WTC11 (cell line): ENCODE results near the gene CCBE1. TPM values are rescaled to one million over a fixed set of nuclear protein-coding genes. Genes with fewer than 3 reads are reported as not detected.

Experiments used
- ATAC-seq: fragments of 200-7000 bp; cut with Tn5 transposase; 2 replicates; pipeline ENCODE4 v1.10.0; 2021; ENCODE audit warnings: mild to moderate bottlenecking, moderate library complexity
- CTCF ChIA-PET: fragments of 300-600 bp; sonication (Branson Sonifier 250); formaldehyde crosslinking; loops from one replicate; lab custom pipeline; 2021; ENCODE audit warnings: antibody characterized with exemption; lab: Charles Lee
- POLR2A ChIA-PET: fragments of 350-600 bp; sonication (Branson Sonifier 250); formaldehyde crosslinking; loops from one replicate; lab custom pipeline; 2021; ENCODE audit warnings: antibody characterized with exemption; lab: Charles Lee
- DNase-seq: peaks from one replicate; pipeline ENCODE4 v3.0.0; 2021; ENCODE audit warnings: low spot score
- H3K27ac Mint-ChIP-seq: 2 replicates; pipeline ENCODE4 v1.8.0; 2021; ENCODE audit warnings: mixed read lengths
- H3K27me3 Mint-ChIP-seq: 2 replicates; pipeline ENCODE4 v1.8.0; 2021; ENCODE audit warnings: low read depth, mild to moderate bottlenecking, moderate library complexity, mixed read lengths
- H3K36me3 Mint-ChIP-seq: 2 replicates; pipeline ENCODE4 v1.8.0; 2021; ENCODE audit warnings: mixed read lengths
- H3K4me1 Mint-ChIP-seq: 2 replicates; pipeline ENCODE4 v1.8.0; 2022; ENCODE audit warnings: mixed read lengths
- H3K4me3 Mint-ChIP-seq: 2 replicates; pipeline ENCODE4 v1.8.0; 2021; ENCODE audit warnings: mild to moderate bottlenecking, moderate library complexity, mixed read lengths
- H3K9me3 Mint-ChIP-seq: 2 replicates; pipeline ENCODE4 v1.8.0; 2021; ENCODE audit warnings: mixed read lengths
- CREB1 ChIP-seq: sonication (generic); formaldehyde crosslinking; IDR thresholded peaks from 2 replicates; pipeline ENCODE4 v1.8.0; 2023; ENCODE audit warnings: mild to moderate bottlenecking, missing genetic modification reagents
- CREM ChIP-seq: sonication (generic); formaldehyde crosslinking; IDR thresholded peaks from 2 replicates; pipeline ENCODE4 v1.8.1; 2022; ENCODE audit warnings: mild to moderate bottlenecking, missing genetic modification reagents, moderate library complexity
- FOXJ3 ChIP-seq: sonication (generic); formaldehyde crosslinking; IDR thresholded peaks from 2 replicates; pipeline ENCODE4 v1.9.0; 2021; ENCODE audit warnings: missing genetic modification reagents, mild to moderate bottlenecking, borderline replicate concordance
- GTF2I ChIP-seq: fragments of 250-450 bp; sonication (Bioruptor Pico); conservative IDR thresholded peaks from 2 replicates; pipeline ENCODE4 v1.4.0; 2021; ENCODE audit warnings: mild to moderate bottlenecking
- IRF2 ChIP-seq: sonication (generic); formaldehyde crosslinking; IDR thresholded peaks from 2 replicates; pipeline ENCODE4 v1.8.0; 2022; ENCODE audit warnings: low read depth, missing genetic modification reagents, borderline replicate concordance
- NFE2L1 ChIP-seq: sonication (generic); formaldehyde crosslinking; IDR thresholded peaks from 2 replicates; pipeline ENCODE4 v1.8.1; 2023; ENCODE audit warnings: missing genetic modification reagents
- NR2C2 ChIP-seq: sonication (generic); formaldehyde crosslinking; IDR thresholded peaks from 2 replicates; pipeline ENCODE4 v1.8.0; 2022; ENCODE audit warnings: mild to moderate bottlenecking, missing genetic modification reagents
- TEAD1 ChIP-seq: sonication (generic); formaldehyde crosslinking; IDR thresholded peaks from 2 replicates; pipeline ENCODE4 v1.8.0; 2022; ENCODE audit warnings: mild to moderate bottlenecking, missing genetic modification reagents
- ZNF396 ChIP-seq: fragments of 250-450 bp; sonication (Bioruptor Pico); IDR thresholded peaks from 2 replicates; pipeline ENCODE4 v1.8.0; 2021; ENCODE audit warnings: mild to moderate bottlenecking, moderate library complexity, borderline replicate concordance
- total RNA-seq: library from RNA; stranded (reverse); gene quantifications from 3 replicates; pipeline ENCODE4 v1.2.3, GENCODE V29; 2021
- TF ChIP-seq, protein P1 (sequence below): sonication (generic); formaldehyde crosslinking; IDR thresholded peaks from 2 replicates; pipeline ENCODE4 v1.8.0; 2022; ENCODE audit warnings: missing genetic modification reagents
- TF ChIP-seq, protein P2 (sequence below): fragments of 250-450 bp; sonication (Bioruptor Pico); IDR thresholded peaks from 2 replicates; pipeline ENCODE4 v1.9.0; 2021; ENCODE audit warnings: mild to moderate bottlenecking, borderline replicate concordance
- TF ChIP-seq, protein P3 (sequence below): sonication (generic); formaldehyde crosslinking; IDR thresholded peaks from 2 replicates; pipeline ENCODE4 v1.8.1; 2022; ENCODE audit warnings: low read depth, missing genetic modification reagents, borderline replicate concordance
- TF ChIP-seq, protein P4 (sequence below): fragments of 250-450 bp; sonication (Bioruptor Pico); IDR thresholded peaks from 2 replicates; pipeline ENCODE4 v1.9.0; 2021; ENCODE audit warnings: mild to moderate bottlenecking
- TF ChIP-seq, protein P5 (sequence below): sonication (generic); formaldehyde crosslinking; IDR thresholded peaks from 2 replicates; pipeline ENCODE4 v1.8.1; 2022; ENCODE audit warnings: mild to moderate bottlenecking, missing genetic modification reagents, moderate library complexity, borderline replicate concordance
- TF ChIP-seq, protein P6 (sequence below): sonication (generic); formaldehyde crosslinking; IDR thresholded peaks from 2 replicates; pipeline ENCODE4 v1.8.1; 2023; ENCODE audit warnings: mild to moderate bottlenecking, missing genetic modification reagents, moderate library complexity

The CCBE1 gene
- total RNA-seq, 1 experiment from 2014 or later = 9.7 TPM

DNA sequence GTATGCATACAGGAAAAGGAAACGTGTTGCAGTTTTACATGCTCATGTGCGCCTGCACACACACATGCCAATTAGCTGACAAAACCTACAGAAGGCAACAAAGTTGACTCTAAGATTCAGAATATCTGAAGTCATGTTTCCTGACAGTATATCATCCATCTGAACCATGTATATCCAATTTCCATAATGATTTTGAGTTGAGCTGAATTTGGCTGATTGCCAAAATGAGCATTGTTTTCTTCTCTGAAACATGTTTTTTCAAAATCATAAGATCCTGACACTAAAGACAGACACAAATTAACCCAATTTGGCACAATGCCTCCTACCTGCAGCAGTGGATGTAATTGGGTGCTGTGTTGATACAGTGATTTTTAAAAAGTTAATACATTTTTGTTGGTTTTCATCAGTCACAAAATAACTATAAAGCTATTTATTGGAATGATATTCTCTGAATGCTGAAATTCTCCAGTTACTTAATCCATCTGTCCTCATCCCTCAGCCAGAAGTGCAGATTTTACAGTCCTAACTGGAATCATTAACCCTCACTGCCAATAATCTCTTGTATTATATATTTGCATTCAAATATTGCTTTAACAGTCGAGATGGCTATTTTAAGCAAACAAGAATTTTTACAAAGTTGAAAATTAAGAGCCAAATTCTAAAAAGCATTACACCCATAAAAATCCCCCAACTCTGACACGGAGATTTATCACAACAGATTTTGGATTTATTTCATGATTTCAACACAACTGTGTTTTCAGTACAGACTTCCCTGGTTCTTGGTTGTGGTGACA, 176.5 kb downstream of the CCBE1 start (continued):
- TF ChIP-seq, protein P1, sequence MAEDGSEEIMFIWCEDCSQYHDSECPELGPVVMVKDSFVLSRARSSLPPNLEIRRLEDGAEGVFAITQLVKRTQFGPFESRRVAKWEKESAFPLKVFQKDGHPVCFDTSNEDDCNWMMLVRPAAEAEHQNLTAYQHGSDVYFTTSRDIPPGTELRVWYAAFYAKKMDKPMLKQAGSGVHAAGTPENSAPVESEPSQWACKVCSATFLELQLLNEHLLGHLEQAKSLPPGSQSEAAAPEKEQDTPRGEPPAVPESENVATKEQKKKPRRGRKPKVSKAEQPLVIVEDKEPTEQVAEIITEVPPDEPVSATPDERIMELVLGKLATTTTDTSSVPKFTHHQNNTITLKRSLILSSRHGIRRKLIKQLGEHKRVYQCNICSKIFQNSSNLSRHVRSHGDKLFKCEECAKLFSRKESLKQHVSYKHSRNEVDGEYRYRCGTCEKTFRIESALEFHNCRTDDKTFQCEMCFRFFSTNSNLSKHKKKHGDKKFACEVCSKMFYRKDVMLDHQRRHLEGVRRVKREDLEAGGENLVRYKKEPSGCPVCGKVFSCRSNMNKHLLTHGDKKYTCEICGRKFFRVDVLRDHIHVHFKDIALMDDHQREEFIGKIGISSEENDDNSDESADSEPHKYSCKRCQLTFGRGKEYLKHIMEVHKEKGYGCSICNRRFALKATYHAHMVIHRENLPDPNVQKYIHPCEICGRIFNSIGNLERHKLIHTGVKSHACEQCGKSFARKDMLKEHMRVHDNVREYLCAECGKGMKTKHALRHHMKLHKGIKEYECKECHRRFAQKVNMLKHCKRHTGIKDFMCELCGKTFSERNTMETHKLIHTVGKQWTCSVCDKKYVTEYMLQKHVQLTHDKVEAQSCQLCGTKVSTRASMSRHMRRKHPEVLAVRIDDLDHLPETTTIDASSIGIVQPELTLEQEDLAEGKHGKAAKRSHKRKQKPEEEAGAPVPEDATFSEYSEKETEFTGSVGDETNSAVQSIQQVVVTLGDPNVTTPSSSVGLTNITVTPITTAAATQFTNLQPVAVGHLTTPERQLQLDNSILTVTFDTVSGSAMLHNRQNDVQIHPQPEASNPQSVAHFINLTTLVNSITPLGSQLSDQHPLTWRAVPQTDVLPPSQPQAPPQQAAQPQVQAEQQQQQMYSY = no peak
- no peak for TF ChIP-seq GTF2I (CRISPR knock-in tag)
- TF ChIP-seq, all 79 proteins: peak for 0

DNA sequence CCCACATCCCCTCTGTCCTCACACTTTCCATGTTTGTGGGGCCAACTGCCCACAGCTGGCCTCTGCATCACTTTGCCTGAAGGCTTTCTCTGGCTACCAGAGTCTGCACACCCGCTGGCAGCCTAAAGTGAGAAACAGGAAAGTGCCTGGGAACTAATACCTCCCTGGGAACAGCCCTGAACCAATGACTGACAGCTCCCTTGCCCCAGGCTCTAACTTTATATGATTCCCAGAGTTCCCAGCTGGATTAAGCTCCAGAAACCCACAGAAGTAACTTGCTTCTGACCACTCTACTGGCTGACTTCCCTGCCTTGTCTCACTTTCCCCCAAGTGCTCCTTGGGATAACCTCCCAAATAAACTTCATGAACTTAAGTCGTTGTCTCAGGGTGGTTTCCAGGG, 178.5 kb downstream of the CCBE1 start:
- no peaks in the 10 kb centered on the region for H3K36me3 Mint-ChIP-seq
- ChIA-PET CTCF (interaction anchor here (1.1 to 1.3 kb wide), 2 partner anchors 59 to 178 kb away, joined by 4 to 5 read pairs; partner anchors contain the start of gene CCBE1), POLR2A (no interaction called here)
- no peak overlapping the region for H3K4me3 Mint-ChIP-seq
- H3K27me3 Mint-ChIP-seq = no peaks in the 10 kb centered on the region
- ATAC-seq (no peak), DNase-seq (no peak)
- no peaks in the 10 kb centered on the region for H3K9me3 Mint-ChIP-seq
- H3K27ac Mint-ChIP-seq = no peak overlapping the region
- peaks cover 9% of the 10 kb centered on the region for H3K4me1 Mint-ChIP-seq
- TF ChIP-seq, protein P2, sequence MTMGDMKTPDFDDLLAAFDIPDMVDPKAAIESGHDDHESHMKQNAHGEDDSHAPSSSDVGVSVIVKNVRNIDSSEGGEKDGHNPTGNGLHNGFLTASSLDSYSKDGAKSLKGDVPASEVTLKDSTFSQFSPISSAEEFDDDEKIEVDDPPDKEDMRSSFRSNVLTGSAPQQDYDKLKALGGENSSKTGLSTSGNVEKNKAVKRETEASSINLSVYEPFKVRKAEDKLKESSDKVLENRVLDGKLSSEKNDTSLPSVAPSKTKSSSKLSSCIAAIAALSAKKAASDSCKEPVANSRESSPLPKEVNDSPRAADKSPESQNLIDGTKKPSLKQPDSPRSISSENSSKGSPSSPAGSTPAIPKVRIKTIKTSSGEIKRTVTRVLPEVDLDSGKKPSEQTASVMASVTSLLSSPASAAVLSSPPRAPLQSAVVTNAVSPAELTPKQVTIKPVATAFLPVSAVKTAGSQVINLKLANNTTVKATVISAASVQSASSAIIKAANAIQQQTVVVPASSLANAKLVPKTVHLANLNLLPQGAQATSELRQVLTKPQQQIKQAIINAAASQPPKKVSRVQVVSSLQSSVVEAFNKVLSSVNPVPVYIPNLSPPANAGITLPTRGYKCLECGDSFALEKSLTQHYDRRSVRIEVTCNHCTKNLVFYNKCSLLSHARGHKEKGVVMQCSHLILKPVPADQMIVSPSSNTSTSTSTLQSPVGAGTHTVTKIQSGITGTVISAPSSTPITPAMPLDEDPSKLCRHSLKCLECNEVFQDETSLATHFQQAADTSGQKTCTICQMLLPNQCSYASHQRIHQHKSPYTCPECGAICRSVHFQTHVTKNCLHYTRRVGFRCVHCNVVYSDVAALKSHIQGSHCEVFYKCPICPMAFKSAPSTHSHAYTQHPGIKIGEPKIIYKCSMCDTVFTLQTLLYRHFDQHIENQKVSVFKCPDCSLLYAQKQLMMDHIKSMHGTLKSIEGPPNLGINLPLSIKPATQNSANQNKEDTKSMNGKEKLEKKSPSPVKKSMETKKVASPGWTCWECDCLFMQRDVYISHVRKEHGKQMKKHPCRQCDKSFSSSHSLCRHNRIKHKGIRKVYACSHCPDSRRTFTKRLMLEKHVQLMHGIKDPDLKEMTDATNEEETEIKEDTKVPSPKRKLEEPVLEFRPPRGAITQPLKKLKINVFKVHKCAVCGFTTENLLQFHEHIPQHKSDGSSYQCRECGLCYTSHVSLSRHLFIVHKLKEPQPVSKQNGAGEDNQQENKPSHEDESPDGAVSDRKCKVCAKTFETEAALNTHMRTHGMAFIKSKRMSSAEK (CRISPR knock-in tag) = no peak
- TF ChIP-seq IRF2 (CRISPR knock-in tag) (no peak), CREM (CRISPR knock-in tag) (no peak), TEAD1 (CRISPR knock-in tag) (no peak), FOXJ3 (CRISPR knock-in tag) (no peak), ZNF396 (no peak), NFE2L1 (CRISPR knock-in tag) (no peak), NR2C2 (CRISPR knock-in tag) (no peak), CREB1 (CRISPR knock-in tag) (no peak)
- TF ChIP-seq, protein P3, sequence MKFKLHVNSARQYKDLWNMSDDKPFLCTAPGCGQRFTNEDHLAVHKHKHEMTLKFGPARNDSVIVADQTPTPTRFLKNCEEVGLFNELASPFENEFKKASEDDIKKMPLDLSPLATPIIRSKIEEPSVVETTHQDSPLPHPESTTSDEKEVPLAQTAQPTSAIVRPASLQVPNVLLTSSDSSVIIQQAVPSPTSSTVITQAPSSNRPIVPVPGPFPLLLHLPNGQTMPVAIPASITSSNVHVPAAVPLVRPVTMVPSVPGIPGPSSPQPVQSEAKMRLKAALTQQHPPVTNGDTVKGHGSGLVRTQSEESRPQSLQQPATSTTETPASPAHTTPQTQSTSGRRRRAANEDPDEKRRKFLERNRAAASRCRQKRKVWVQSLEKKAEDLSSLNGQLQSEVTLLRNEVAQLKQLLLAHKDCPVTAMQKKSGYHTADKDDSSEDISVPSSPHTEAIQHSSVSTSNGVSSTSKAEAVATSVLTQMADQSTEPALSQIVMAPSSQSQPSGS (CRISPR knock-in tag) = no peak
- TF ChIP-seq, protein P4, sequence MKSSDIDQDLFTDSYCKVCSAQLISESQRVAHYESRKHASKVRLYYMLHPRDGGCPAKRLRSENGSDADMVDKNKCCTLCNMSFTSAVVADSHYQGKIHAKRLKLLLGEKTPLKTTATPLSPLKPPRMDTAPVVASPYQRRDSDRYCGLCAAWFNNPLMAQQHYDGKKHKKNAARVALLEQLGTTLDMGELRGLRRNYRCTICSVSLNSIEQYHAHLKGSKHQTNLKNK (CRISPR knock-in tag) = no peak
- TF ChIP-seq, protein P5, sequence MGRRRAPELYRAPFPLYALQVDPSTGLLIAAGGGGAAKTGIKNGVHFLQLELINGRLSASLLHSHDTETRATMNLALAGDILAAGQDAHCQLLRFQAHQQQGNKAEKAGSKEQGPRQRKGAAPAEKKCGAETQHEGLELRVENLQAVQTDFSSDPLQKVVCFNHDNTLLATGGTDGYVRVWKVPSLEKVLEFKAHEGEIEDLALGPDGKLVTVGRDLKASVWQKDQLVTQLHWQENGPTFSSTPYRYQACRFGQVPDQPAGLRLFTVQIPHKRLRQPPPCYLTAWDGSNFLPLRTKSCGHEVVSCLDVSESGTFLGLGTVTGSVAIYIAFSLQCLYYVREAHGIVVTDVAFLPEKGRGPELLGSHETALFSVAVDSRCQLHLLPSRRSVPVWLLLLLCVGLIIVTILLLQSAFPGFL (CRISPR knock-in tag) = no peak
- TF ChIP-seq, protein P6, sequence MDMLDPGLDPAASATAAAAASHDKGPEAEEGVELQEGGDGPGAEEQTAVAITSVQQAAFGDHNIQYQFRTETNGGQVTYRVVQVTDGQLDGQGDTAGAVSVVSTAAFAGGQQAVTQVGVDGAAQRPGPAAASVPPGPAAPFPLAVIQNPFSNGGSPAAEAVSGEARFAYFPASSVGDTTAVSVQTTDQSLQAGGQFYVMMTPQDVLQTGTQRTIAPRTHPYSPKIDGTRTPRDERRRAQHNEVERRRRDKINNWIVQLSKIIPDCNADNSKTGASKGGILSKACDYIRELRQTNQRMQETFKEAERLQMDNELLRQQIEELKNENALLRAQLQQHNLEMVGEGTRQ = no peak
- TF ChIP-seq, all 79 proteins: peak for 0
